GM18498 (cell line): ENCODE results near the gene MPIG6B.
A peak's percentile ranks its signal among the peaks of the same experiment; 100 is the strongest.

Source experiments
- ATAC-seq: cut with Tn5 transposase; IDR thresholded peaks from one replicate; pipeline ENCODE4 v1.9.1; 2021; ENCODE audit warnings: mild to moderate bottlenecking, moderate library complexity; ENCODE audit not compliant: unreplicated experiment

The MPIG6B gene, protein sequence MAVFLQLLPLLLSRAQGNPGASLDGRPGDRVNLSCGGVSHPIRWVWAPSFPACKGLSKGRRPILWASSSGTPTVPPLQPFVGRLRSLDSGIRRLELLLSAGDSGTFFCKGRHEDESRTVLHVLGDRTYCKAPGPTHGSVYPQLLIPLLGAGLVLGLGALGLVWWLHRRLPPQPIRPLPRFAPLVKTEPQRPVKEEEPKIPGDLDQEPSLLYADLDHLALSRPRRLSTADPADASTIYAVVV

DNA sequence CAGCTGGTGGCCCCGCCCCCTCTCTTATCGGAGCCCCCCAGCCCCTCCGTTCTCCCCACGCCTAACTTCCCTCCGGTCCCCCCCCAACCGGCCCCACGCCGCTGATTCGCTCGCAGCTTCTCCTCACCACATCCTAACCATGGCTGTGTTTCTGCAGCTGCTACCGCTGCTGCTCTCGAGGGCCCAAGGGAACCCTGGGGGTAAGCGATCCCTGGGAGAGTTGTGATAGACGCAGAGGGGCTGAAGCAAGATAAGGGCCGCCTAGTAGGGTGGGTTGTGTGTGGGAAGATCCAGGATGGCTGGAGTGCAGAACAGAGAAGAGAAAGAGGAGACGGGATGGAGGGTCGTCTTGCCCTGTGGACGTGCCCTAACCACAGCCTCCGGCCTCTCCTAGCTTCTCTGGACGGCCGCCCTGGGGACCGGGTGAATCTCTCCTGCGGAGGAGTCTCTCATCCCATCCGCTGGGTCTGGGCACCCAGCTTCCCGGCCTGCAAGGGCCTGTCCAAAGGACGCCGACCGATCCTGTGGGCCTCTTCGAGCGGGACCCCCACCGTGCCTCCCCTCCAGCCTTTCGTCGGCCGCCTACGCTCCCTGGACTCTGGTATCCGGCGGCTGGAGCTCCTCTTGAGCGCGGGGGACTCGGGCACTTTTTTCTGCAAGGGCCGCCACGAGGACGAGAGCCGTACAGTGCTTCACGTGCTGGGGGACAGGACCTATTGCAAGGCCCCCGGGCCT lies at the start of gene MPIG6B:
MPIG6B (plus strand) TSS at position 129 of the 735 bp plus-strand sequence; CDS start at position 140, 11 bp downstream.
- no peak for ATAC-seq

DNA sequence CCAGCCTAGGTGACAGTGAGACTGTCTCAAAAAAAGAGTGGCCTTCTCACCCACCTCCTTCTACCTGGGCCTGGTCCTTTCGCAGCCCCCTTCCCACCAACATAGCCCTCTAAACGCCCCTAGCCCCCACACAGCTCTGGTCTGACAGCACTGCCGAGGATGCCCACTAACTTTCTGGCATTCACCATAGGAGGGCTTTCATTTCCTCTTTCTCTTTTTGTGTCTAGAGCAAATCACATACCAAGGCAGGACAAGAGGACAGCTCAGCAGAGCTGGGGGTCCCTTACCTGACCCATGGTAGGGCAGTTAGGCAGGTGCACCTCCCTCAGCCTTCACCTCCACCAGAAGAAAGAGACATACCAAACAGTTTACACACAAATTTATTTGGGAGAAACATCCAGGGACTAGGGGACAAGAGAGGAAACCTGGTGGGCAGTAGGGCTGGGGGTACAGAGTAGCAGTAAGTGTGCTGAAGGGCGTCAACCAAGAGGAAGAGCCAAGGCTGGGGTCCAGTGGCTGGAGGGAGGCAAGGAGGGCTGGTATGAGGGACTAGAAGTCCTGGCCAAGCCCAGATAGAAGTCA lies 46.8 kb upstream of the MPIG6B start:
- ATAC-seq: no peak

DNA sequence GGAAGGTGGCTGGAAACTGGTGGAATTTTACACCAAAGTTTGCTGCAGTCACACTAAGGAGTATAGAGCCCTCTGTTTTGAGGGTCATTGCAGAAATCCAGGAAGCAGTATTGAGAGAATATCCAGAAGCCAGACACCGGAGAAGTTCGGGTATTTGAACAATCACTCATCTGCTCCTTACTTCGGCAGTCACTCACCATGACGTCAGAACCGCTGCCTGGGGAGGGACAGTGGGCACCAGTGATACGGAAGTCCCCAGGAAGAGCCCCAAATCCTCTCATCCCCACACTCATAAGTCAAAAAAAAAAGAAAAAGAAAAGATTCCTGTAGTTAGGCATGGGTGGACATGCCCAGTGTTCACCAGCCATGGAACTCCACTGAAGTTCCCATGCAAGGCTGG lies 46.3 kb upstream of the MPIG6B start:
- no peak for ATAC-seq

DNA sequence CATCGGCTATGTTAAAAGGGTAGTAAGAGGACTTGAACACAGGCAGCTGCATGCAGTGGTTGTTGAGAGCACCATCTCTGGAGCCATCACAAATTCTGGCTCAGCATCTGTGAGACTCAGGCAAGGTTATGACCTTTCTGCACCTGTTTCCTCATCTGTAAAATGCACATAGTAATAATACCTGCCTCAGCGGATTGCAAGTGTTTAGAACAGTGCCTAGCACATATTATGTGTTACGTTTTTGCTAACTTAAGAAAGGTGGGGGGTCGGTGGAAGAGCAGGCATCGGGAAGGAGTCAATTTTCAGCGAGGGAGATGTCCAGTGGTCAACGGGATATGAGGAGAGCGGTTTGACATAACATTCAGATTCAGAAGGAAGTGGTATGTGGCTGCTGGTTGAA lies 45.2 kb upstream of the MPIG6B start:
- no peak for ATAC-seq

DNA sequence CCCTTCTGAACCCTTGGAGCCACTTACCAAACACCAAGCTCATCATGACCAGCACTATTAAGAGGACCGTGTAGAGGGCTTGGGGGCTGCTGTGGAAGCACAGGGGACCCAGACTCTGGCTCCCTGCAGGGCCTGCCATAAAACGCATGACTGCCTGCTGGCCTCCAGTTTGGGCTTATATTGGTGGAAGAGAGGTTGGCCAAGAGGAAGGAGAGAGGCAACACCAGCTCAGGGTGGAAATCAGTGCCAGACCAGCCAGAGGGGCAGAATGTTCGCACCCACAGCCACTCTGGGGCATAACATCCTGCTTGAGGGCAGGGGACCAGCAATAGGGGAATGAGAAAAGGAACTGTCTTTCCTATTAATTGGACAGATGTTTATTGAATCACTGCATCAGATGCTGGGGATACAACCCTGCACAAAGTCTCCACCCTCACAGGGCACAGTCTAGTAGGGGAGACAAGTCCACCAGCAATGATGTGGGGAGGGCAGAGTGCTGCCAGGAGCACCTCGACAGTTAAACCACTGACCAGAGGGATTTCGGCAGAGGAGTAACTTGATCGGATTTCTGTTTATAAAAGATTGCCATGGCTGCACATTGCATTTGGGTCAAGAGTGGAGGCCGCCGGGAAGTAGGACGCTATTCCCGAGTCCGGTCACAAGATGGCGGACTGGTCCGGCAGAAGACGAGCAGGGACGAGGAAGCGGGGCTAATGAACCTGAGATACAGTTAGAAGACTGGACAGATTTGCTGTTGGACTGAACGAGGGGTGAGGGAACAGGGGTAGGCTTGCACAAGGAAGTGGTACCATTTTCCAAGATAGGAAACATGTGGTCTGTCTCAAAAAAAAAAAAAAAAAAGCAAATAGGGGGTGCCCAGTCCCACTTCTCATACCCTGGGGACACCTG lies 42.7 kb upstream of the MPIG6B start, which contains the start of gene LY6G5C:
LY6G5C (minus strand) TSS at position 842 of the 909 bp plus-strand sequence; CDS start at position 148, 694 bp downstream.
- ATAC-seq: peak; percentile 52

DNA sequence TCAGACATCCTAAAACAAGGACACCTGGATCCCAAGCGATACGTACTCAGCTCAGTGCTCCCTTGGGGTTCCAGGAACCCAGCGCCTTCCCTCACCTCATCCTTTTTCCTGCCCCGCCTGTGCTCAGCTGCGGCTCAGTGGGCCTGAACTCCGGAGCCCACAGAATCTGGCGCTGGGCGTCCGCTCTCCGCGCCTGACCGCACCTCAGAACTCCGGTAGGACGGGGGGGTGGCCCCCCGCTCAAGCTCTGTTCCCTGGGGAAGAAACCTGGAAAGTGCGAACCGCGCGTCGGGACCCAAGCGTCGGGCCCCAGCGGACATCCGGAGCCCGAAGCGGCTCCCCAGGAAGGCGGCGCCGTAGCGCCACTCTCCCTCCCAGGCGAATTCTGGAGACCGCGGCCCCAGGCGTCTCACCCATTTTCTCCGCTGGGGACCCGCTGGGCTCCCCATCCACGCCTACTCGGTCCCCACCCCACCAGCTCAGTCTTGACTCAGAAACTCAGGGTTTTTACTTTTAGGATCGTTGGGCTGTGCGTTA lies 42.0 kb upstream of the MPIG6B start:
- ATAC-seq: peak; percentile 34

DNA sequence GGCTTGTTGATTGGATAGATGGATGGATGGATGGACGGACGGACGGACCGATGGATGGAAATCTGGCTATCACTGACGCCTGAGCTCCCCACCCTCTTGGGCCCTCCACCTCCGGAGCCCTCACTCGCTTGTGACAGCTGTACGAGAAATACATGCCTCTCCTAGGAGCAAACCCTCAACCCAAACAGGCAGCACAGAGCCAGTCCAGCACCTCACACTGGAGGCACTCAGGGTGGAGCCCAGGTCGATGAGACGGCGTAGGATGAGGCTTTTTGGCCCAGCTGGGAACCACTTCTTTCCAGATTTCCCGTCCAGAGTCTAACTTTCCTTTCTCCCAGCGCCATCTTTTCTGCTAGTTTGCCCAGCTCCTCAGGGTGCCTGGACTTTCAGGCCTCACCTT lies 39.6 kb upstream of the MPIG6B start:
- ATAC-seq: no peak

DNA sequence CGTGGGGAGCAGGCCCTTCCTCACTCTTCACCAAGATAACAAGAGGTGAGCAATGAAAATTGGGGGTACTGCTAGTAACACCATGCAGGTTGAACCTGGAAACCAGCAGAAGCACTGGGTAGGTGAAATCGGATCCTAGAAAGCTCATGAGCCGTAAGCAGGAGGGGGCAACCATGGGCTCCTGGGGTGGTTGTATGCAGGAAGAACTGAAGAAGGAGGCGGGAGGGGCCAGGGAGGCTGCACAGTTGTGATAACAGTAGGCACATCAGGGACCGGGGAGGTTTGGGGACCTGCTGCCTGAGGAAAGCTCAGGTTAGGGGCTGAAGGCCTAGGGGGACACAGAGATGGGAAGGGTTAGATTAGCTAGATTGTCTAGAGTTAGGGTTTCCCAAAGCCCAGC lies 36.7 kb upstream of the MPIG6B start:
- no peak for ATAC-seq

DNA sequence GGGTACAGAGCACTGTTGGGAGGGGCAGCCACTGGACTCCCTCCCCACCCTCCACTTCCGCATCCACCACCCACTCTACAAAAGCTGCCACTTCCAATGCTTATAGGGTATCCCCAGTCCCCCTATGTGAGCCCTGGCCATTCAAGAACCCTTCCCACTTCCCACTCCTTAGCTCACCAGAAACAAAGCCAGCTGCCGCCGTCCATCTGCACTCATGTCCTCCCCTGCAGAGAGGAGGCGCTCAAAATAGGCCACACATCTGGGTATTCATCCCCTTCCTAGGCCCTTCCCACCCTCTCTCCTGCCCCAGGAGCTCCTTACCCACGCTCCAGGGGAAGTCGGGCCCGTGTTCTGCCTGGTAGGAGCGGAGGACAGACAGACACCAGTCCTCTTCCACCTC lies 35.9 kb upstream of the MPIG6B start:
- no peak for ATAC-seq

DNA sequence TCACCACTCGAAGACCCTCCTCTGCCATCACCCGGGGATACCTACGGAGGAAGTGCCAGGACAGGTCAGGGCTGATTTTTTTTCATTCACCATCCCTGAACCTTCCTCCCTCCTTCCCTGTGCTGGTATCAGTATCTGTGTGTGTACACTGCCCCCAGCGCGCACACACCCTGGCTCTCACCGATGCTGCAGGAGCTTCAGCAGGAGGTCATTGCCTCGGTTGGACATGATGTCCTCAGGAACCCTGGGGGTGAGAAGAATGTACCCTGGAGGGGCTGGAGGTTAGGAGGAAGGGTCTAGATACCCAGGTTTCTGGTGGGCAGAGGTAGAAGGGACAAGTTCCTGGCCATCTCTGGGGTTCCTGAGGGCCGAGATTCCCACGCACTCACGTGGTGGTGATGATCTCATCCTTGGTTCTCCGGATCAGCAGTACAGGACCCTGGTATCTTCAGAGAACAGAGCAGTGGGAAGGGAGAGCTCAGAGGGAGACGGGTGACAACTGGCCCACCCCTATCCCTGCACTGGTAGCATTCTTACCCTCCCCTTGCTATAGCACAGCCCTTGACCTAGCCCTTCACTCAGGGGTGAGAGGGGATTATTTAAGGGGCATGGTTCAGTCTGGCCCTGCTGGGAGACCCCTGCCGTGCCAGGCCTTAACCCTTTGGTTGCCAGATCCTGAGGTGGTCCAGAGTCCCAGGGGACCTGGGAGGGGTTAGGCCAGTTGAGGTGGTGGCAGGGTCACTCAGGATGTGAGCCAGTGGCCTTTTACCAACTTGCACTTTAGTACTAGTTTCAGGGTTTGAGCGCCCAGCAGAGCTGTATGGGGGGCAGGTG lies 35.1 kb upstream of the MPIG6B start:
- no peak for ATAC-seq

DNA sequence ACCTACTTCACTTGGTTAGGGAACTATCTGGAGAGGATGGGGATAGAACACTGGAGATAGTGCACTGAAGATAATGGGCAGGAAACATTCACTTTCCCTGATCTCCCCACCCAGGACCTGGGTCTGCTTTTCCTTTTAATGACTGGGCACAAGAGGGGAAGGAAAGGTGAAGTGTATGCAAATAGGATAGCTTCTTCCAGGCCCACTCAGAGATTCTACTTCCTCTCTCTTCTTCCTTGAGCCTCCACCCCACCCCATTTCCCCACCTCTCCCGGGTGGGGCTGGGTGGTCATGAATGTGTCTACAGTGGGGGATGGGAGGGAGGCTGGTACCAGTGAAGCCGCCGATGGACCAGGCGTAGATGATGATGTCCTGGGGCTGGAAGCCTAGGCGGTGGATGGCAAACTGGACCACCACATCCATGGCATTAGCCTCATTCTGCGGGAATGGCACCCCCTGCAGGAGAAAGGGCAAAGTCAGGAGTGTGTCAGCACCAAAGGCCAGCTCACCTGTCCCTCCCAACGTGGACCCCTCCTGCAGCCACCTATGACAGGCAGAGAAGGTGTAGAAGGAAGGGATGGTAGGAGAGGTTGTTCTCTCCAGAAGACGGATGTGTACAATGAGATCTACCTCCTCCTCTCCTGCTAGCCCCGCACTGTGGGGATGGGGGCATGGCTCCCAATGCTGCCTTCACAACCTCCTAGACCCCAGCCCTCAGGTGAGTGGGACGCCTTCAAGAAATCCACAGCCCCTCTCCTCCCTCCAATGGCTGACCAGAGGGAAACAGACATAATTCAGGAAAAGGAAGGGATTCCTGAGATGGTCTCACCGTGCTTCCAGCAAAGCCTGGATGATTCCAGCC lies 33.7 kb upstream of the MPIG6B start:
- ATAC-seq: no peak

DNA sequence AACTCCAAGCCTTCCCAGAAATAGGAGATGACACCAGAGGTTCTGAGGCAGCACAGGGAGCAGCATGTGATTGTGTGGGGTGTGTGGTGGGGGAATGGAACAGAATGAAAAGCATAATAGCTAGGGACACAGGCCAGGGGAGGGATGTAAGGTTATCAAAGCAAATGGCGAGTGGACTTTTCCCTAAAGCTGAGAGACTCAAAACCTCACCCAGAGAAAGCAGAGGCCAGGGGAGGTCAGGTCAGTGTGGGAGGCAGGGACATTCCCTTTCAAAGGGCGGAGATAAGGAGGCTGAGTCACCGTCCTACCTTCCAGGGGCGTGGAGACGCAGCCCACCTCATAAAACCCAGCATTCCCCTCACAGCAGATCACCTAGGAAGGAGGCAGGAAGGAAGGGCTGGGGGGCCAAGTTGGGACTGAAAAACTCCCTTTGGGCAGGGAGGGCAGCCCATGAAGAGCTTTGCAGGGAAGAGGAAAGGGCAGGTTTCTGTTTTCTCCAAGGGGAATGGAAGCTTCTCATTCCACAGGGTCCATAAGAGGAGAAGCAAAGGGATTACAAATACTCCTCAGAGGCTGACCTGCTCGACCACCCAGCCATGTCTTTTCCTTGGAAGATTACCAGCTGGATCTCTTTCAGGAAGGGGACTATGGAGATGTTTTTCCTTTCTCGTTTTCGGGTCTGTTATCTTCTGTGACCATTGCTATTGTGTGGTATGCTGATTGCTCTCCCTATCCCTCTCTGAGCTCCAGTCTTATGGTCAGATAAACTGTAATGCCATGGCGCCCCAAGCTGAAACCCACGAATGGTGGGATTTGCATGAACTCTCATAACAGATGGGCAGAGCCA lies 32.7 kb upstream of the MPIG6B start:
- ATAC-seq: no peak

DNA sequence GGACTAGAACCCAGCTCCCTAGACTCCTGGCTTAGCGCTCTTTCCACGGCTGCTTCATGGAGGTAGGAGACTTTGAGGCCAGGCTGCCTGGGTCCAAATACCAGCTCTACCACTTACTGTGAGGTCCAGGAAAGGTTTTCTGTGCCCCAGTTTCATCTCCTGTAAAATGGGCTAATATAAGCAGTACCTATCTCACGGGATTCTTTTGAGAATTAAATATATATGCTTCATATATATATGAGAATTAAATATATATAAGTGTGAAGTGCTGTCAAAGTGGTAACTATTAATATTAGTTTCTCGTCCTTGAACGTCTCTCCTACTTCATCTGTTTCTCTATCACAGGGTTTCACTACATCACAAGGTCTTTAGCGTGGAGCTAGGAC lies 32.1 kb upstream of the MPIG6B start:
- ATAC-seq: no peak

DNA sequence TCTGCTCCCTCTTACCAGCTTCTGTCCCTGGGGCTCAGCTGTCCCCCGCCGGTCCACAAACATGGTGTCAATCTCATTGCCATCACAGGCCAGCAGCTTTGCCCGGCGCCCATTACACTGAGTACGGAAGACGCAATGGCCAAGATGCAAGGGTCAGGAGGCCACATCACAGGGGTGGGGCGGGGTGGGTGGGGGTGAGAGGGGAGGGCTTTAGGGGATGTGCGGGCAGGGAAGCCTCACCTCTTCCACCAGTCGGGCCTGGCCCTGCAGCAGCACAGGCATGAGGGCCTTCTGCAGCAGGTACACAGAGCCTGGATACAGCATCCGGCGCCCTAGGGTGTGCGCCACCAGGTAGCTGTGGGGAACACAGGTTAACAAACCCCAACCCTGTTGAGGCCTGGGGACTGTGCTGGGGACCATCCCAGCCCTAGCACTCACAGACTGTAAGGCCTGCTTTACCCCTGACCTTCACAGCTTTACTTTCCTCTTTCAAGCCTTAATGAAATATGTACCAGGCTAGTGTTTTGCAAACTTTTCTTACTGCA lies 31.5 kb upstream of the MPIG6B start:
- ATAC-seq: no peak

DNA sequence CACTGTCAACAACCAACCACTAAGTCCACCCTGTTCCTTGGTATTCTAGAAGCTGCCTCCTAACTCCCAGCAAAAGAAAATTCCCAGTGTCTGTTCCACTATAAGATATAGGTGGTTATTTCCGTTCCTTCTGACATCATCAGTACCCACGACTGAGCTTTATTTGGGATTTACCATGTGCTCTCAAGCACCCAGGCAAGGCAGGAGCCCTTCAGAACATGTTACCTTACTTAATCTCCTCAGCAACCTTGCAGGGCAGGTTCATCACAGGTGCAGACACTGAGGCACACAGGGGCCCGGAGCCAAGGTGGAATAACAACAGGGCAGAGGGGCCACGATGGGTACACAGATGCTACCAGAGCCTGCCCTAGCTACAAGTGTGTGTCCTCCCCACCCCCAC lies 30.8 kb upstream of the MPIG6B start:
- no peak for ATAC-seq

DNA sequence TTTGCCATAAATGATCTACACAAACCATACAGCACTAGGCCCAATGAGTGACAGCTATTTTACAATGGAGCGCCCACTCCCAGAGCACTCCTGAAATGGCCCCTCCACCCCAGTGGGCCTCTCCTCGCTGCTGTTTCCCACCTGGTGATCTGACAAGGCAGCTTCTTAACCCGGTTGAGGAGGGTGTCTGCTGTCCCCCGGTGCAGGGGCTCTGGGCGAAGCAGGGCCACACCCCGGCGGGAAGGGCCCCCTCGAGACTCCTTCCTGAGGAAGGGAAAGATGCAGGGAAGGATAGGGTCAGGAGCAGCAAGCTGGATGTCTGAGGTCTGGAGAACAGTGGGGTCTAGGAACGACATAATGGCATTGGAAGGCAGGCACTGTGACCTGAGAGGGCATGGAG lies 30.3 kb upstream of the MPIG6B start:
- ATAC-seq: no peak

DNA sequence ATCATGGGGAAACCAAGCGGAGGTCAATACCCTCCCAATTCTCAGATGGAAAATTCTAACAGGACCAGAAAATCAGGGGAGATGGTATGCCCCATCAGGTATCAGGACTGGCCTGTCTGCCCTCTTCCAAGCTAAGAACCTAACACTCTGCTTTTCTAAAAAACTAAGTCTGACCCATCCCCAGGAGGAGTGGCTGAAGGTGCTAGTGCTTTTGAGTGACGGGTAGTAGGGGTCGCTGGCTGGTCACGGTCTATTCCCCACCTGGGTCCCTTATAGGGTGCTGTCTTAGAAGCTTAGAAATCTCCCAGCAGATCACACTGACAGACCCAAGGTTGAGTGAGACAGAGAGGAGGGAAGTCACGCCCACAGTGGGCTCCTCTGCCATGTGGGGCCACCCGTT lies 29.6 kb upstream of the MPIG6B start:
- ATAC-seq: no peak

DNA sequence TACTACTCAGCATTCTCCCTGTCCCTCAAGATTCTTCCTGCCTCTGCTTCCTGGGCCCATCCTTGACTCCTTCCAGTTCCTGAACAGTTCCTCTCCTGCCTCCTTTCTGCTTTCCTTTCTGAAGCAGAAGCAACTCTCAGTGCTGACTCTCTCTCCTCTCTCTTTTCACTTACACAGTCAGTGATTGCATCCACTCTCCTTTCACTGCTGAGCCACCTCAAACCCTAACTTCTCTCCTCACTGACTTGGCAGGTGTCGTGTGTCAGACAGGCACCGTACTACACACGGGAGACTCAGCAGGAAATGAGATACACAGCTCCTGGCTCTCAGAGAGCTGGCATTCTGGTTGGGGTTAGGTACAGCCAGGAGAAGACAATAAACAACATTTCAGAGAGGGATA lies 25.6 kb upstream of the MPIG6B start:
- no peak for ATAC-seq
